H1 (cell line): ENCODE results near the gene MNS1. TPM values are rescaled to one million over a fixed set of nuclear protein-coding genes. Genes with fewer than 3 reads are reported as not detected.

ENCODE experiments used
- CTCF ChIA-PET: fragments of 300-600 bp; sonication (Branson Sonifier 250); formaldehyde crosslinking; loops from one replicate; lab custom pipeline; 2021; ENCODE audit not compliant: partially characterized antibody; lab: Charles Lee
- POLR2A ChIA-PET: fragments of 300-600 bp; sonication (Branson Sonifier 250); formaldehyde crosslinking; loops from one replicate; lab custom pipeline; 2021; ENCODE audit warnings: inconsistent platforms; ENCODE audit not compliant: partially characterized antibody; lab: Charles Lee
- DNase-seq, 2 experiments: peaks; one replicate each; pipeline versions ENCODE4 v3.0.0 to v3.0.0-alpha.2; 2010 to 2022; ENCODE audit warnings: low spot score in 2 of 2, low read depth in 1 of 2, mixed read lengths in 1 of 2
- FAIRE-seq: peaks from 2 replicates; lab custom pipeline; 2011; peaks lifted over from hg19 to GRCh38; lab: Jason Lieb, UNC
- H2AFZ ChIP-seq: 2 replicates; pipeline ENCODE4 v1.8.1; 2012; ENCODE audit warnings: low read length, inconsistent platforms
- H2AK5ac ChIP-seq: 2 replicates; pipeline ENCODE4 v1.6.1; 2013; ENCODE audit warnings: low read depth, low read length
- H2BK120ac ChIP-seq: replicated peaks from 2 replicates; pipeline ENCODE3; 2013; ENCODE audit warnings: low read depth, low read length, inconsistent platforms
- H2BK12ac ChIP-seq: 2 replicates; pipeline ENCODE4 v1.6.1; 2013; ENCODE audit warnings: low read depth, low read length
- H2BK15ac ChIP-seq: 2 replicates; pipeline ENCODE4 v1.6.1; 2013; ENCODE audit warnings: low read length
- H2BK20ac ChIP-seq: 2 replicates; pipeline ENCODE4 v1.6.1; 2013; ENCODE audit warnings: low read length
- H2BK5ac ChIP-seq: 2 replicates; pipeline ENCODE4 v1.6.1; 2013; ENCODE audit warnings: low read depth, low read length
- H3K14ac ChIP-seq: 2 replicates; pipeline ENCODE4 v1.6.1; 2013; ENCODE audit warnings: inconsistent platforms; ENCODE audit not compliant: insufficient read length
- H3K18ac ChIP-seq: 2 replicates; pipeline ENCODE4 v1.6.1; 2013; ENCODE audit warnings: low read length; ENCODE audit errors: extremely low read depth
- H3K23ac ChIP-seq: 2 replicates; pipeline ENCODE4 v1.6.1; 2013; ENCODE audit warnings: inconsistent platforms; ENCODE audit not compliant: insufficient read length
- H3K23me2 ChIP-seq: 2 replicates; pipeline ENCODE4 v1.6.1; 2013; ENCODE audit warnings: low read depth, low read length
- H3K27ac ChIP-seq: 2 replicates; pipeline ENCODE4 v1.6.1; 2011; ENCODE audit warnings: low read depth, low read length, inconsistent platforms
- H3K27me3 ChIP-seq, 4 experiments: replicated peaks in 1 of 4; 1 replicate in 1 of 4; 2 replicates in 3 of 4; pipeline versions ENCODE4 v1.6.1 to v1.8.1; 2011 to 2013; ENCODE audit warnings: low read length in 3 of 4, mild to moderate bottlenecking in 3 of 4, inconsistent platforms in 2 of 4, mixed read lengths in 2 of 4, moderate library complexity in 1 of 4; ENCODE audit not compliant: control insufficient read depth in 3 of 4, insufficient read depth in 3 of 4; ENCODE audit errors: extremely low read depth in 1 of 4
- H3K36me3 ChIP-seq, 4 experiments: 2 replicates each; pipeline versions ENCODE4 v1.6.1 to v1.8.1; 2011 to 2013; ENCODE audit warnings: mild to moderate bottlenecking in 4 of 4, low read length in 3 of 4, moderate library complexity in 2 of 4, control low read depth in 1 of 4, inconsistent platforms in 1 of 4; ENCODE audit not compliant: insufficient read depth in 4 of 4, control insufficient read depth in 2 of 4
- H3K4ac ChIP-seq: replicated peaks from 2 replicates; pipeline ENCODE3; 2013; ENCODE audit warnings: low read length, low read depth, mixed read lengths, inconsistent platforms; ENCODE audit not compliant: insufficient read length
- H3K4me1 ChIP-seq, 4 experiments: replicated peaks in 1 of 4; 1 replicate in 1 of 4; 2 replicates in 3 of 4; pipeline versions ENCODE4 v1.6.1 to v1.8.1; 2011 to 2013; ENCODE audit warnings: low read length in 3 of 4, inconsistent platforms in 2 of 4, mixed read lengths in 1 of 4; ENCODE audit not compliant: insufficient read depth in 4 of 4, control insufficient read depth in 3 of 4
- H3K4me2 ChIP-seq, 2 experiments: 2 replicates each; pipeline versions ENCODE4 v1.6.1 to v1.8.1; 2011 to 2013; ENCODE audit warnings: low read depth in 2 of 2, low read length in 2 of 2, control low read depth in 1 of 2, inconsistent platforms in 1 of 2, mild to moderate bottlenecking in 1 of 2; ENCODE audit not compliant: insufficient read depth in 1 of 2
- H3K4me3 ChIP-seq, 4 experiments: fragments of 200-600, 300-600 bp in 1 of 4; sonication (generic), shearing (Covaris generic), sonication (Bioruptor Twin) in 1 of 4; 2 replicates each; pipeline versions ENCODE4 v1.5.1 to v1.8.1; 2011 to 2016; ENCODE audit warnings: low read length in 4 of 4, low read depth in 3 of 4, control low read depth in 2 of 4, inconsistent platforms in 2 of 4, mild to moderate bottlenecking in 2 of 4, mixed read lengths in 1 of 4, moderate library complexity in 1 of 4; ENCODE audit not compliant: insufficient read depth in 2 of 4; ENCODE audit errors: extremely low read depth in 1 of 4
- H3K56ac ChIP-seq: replicated peaks from 2 replicates; pipeline ENCODE3; 2013; ENCODE audit warnings: low read depth, mild to moderate bottlenecking, mixed read lengths, low read length, inconsistent platforms; ENCODE audit not compliant: insufficient read length
- H3K79me1 ChIP-seq: 2 replicates; pipeline ENCODE4 v1.6.1; 2013; ENCODE audit warnings: low read depth, low read length, control low read depth
- H3K79me2 ChIP-seq, 2 experiments: 2 replicates each; pipeline versions ENCODE4 v1.6.1 to v1.8.1; 2012 to 2013; ENCODE audit warnings: low read length in 2 of 2, mild to moderate bottlenecking in 2 of 2, inconsistent platforms in 1 of 2; ENCODE audit not compliant: insufficient read depth in 2 of 2, control insufficient read depth in 1 of 2
- H3K9ac ChIP-seq, 4 experiments: replicated peaks in 1 of 4; 1 replicate in 1 of 4; 2 replicates in 3 of 4; pipeline versions ENCODE4 v1.6.1 to v1.8.1; 2011 to 2013; ENCODE audit warnings: low read depth in 3 of 4, low read length in 3 of 4, control low read depth in 2 of 4, mild to moderate bottlenecking in 2 of 4, moderate library complexity in 2 of 4, inconsistent platforms in 1 of 4; ENCODE audit errors: extremely low read depth in 1 of 4
- H3K9me3 ChIP-seq, 2 experiments: 2 replicates each; pipeline versions ENCODE4 v1.6.1 to v1.8.1; 2012 to 2013; ENCODE audit warnings: mild to moderate bottlenecking in 2 of 2, moderate library complexity in 2 of 2, control low read depth in 1 of 2, inconsistent platforms in 1 of 2, low read depth in 1 of 2, low read length in 1 of 2, mixed read lengths in 1 of 2; ENCODE audit not compliant: insufficient read depth in 2 of 2
- H4K20me1 ChIP-seq, 2 experiments: replicated peaks in 1 of 2; 2 replicates each; pipeline versions ENCODE3 to v1.8.1; 2011 to 2013; ENCODE audit warnings: inconsistent platforms in 2 of 2, low read length in 2 of 2, mild to moderate bottlenecking in 1 of 2; ENCODE audit not compliant: insufficient read depth in 2 of 2, control insufficient read depth in 1 of 2
- H4K5ac ChIP-seq: 2 replicates; pipeline ENCODE4 v1.6.1; 2013; ENCODE audit warnings: low read length, low read depth, mixed read lengths, inconsistent platforms; ENCODE audit not compliant: insufficient read length
- H4K8ac ChIP-seq: 2 replicates; pipeline ENCODE4 v1.8.0; 2013; ENCODE audit warnings: mild to moderate bottlenecking, moderate library complexity, low read length, inconsistent platforms; ENCODE audit not compliant: insufficient read depth; ENCODE audit errors: extremely low read depth
- H4K91ac ChIP-seq: replicated peaks from 2 replicates; pipeline ENCODE3; 2013; ENCODE audit warnings: low read length, mixed read lengths, inconsistent platforms; ENCODE audit not compliant: insufficient read length
- ASH2L ChIP-seq: fragments of 200-600, 300-600 bp; sonication (generic); IDR thresholded peaks from one replicate; pipeline ENCODE4 v1.7.1; 2017; ENCODE audit warnings: low read length
- CBX5 ChIP-seq: fragments of 300-800, 300-1000 bp; sonication (generic); IDR thresholded peaks from 2 replicates; pipeline ENCODE4 v1.7.1; 2016; ENCODE audit warnings: antibody characterized with exemption, low read length, low read depth
- CHD1 ChIP-seq: IDR thresholded peaks from 2 replicates; pipeline ENCODE4 v1.6.1; 2012; ENCODE audit warnings: low read depth, low read length, improper control_type of control experiment
- CTBP2 ChIP-seq: IDR thresholded peaks from 2 replicates; pipeline ENCODE4 v1.7.0; 2011; ENCODE audit warnings: borderline replicate concordance, mild to moderate bottlenecking, moderate library complexity, mixed read lengths, low read length; ENCODE audit not compliant: insufficient read depth, insufficient read length
- CTCF ChIP-seq, 3 experiments: IDR thresholded peaks; 1 replicate in 2 of 3; 2 replicates in 1 of 3; pipeline versions ENCODE4 v1.5.1 to v1.6.1; 2011; ENCODE audit warnings: low read length in 3 of 3, mild to moderate bottlenecking in 3 of 3, inconsistent platforms in 2 of 3, low read depth in 1 of 3, moderate library complexity in 1 of 3; ENCODE audit not compliant: insufficient read depth in 1 of 3; ENCODE audit errors: control extremely low read depth in 1 of 3
- EZH2 ChIP-seq: fragments of 200-600 bp; sonication (generic); IDR thresholded peaks from 2 replicates; pipeline ENCODE4 v1.7.1; 2012; ENCODE audit warnings: low read depth, mild to moderate bottlenecking, moderate library complexity, low read length, inconsistent platforms; ENCODE audit not compliant: severe bottlenecking
- GABPA ChIP-seq: IDR thresholded peaks from 2 replicates; pipeline ENCODE4 v1.6.1; 2011; ENCODE audit warnings: mild to moderate bottlenecking, low read length, moderate library complexity, borderline replicate concordance; ENCODE audit not compliant: insufficient read depth
- RAD21 ChIP-seq, 2 experiments: IDR thresholded peaks in 1 of 2; conservative IDR thresholded peaks in 1 of 2; 2 replicates each; pipeline ENCODE4 v1.6.1; 2011; ENCODE audit warnings: low read depth in 2 of 2, low read length in 2 of 2, improper control_type of control experiment in 1 of 2, inconsistent platforms in 1 of 2, mild to moderate bottlenecking in 1 of 2, moderate library complexity in 1 of 2
- TBP ChIP-seq: IDR thresholded peaks from 2 replicates; pipeline ENCODE4 v1.6.1; 2011; ENCODE audit warnings: low read depth, low read length, improper control_type of control experiment
- TCF12 ChIP-seq: IDR thresholded peaks from 2 replicates; pipeline ENCODE4 v1.6.1; 2011; ENCODE audit warnings: low read depth, mild to moderate bottlenecking, low read length
- ZNF274 ChIP-seq: IDR thresholded peaks from 2 replicates; pipeline ENCODE4 v1.7.0; 2012; ENCODE audit warnings: low read length, borderline replicate concordance; ENCODE audit errors: extremely low read depth
- WGBS, 2 experiments: shearing (Covaris generic) in 1 of 2; methylation state at CpG; one replicate each; pipeline versions ENCODE4 v1.1.6 to v1.1.7; 2013 to 2015; ENCODE audit warnings: low lambda C conversion rate in 2 of 2, mixed read lengths in 2 of 2, inconsistent platforms in 1 of 2, low coverage in 1 of 2, missing lambda C conversion rate in 1 of 2; ENCODE audit not compliant: insufficient replicate concordance in 2 of 2, insufficient coverage in 1 of 2, insufficient read length in 1 of 2; ENCODE audit errors: extremely low coverage in 1 of 2, missing lambda C conversion rate in 1 of 2; 5-methylcytosine and 5-hydroxymethylcytosine counted together
- polyA plus RNA-seq, 7 experiments: library from polyadenylated mRNA; depleted of rRNA in 3 of 7; stranded (reverse) in 5 of 7; unstranded in 2 of 7; fragments of >200 nt in 5 of 7; fragments of 200-250 nt in 2 of 7; gene quantifications; 1 replicate in 5 of 7; 2 replicates in 1 of 7; 4 replicates in 1 of 7; pipeline versions ENCODE4 v1.2.1 to v1.2.3, GENCODE V29; 2011 to 2013; ENCODE audit warnings: missing spikeins in 2 of 7, mixed read lengths in 2 of 7
- total RNA-seq: library from RNA; stranded (reverse); fragmentation: NEBNext Ultra II Directional; extraction: Animal tissue kit (Norgen Biotek cat#: 25700); gene quantifications from 2 replicates; pipeline ENCODE4 v1.2.1, GENCODE V29; 2021

The MNS1 gene
- total and polyA plus RNA-seq, 2 of the 8 experiments (the other 6 are each of a cell fraction or from before 2014, with no cell fraction given): 0.57 TPM; not detected in 1

GRCh38 chr15:56490461-56490860 lies 25.5 kb upstream of the MNS1 start:
- Histone ChIP-seq H4K8ac (no peak overlapping the region), H2BK5ac (no peak overlapping the region), H3K9me3 (peaks cover 7 to 9% of the 10 kb centered on the region in 2 experiments; a peak in 3 of 4 replicates), H2BK120ac (no peak overlapping the region), H3K23ac (no peak overlapping the region), H3K4me3 (no peak overlapping the region), H3K23me2 (no peaks in the 10 kb centered on the region), H3K27me3 (no peaks in the 10 kb centered on the region), H2AK5ac (no peak overlapping the region), H3K14ac (no peak overlapping the region), H4K5ac (no peak overlapping the region), H2BK20ac (no peak overlapping the region), H3K9ac (no peak overlapping the region), H3K27ac (no peak overlapping the region), H3K4me1 (no peaks in the 10 kb centered on the region), H3K79me2 (no peaks in the 10 kb centered on the region), H3K18ac (no peak overlapping the region), H2BK12ac (no peak overlapping the region), H3K36me3 (no peaks in the 10 kb centered on the region), H3K4me2 (no peak overlapping the region), H4K20me1 (no peaks in the 10 kb centered on the region), H3K79me1 (no peaks in the 10 kb centered on the region), H4K91ac (no peak overlapping the region), H2BK15ac (no peak overlapping the region), H3K4ac (no peak overlapping the region), H2AFZ (no peak overlapping the region), H3K56ac (no peak overlapping the region)
- POLR2A ChIA-PET: interaction anchor here (0.7 kb wide), 1 partner anchor 730 kb away, joined by 3 read pairs; no protein-coding TSS in a partner anchor
- DNase-seq (no peak), FAIRE-seq (no peak)
- 100% methylated on average over 1 of the region's 1 CpG; no CpG with 5 or more reads in 1 of the 2 experiments for WGBS, 2 experiments
- CTCF ChIA-PET: interaction anchor here (0.6 to 9.0 kb wide), 31 partner anchors 8 to 1036 kb away, joined by 3 to 113 read pairs (median 4); partner anchors contain the start of gene MNS1
- TF ChIP-seq EZH2: no peak
- no peak for TF ChIP-seq CTBP2
- no peak for TF ChIP-seq GABPA
- no peak for TF ChIP-seq TCF12
- TF ChIP-seq ASH2L: no peak
- no peak for TF ChIP-seq ZNF274
- TF ChIP-seq TBP: no peak
- TF ChIP-seq CBX5: no peak
- TF ChIP-seq CHD1: no peak
- TF ChIP-seq RAD21 (IDR thresholded peaks at IDR 0.05 in 1 of 2, conservative IDR thresholded peaks at IDR 0.05 in 1 of 2; ENCODE audit: low read depth in 2 of 2, low read length in 2 of 2): no peak
- TF ChIP-seq CTCF (IDR thresholded peaks at IDR 0.05; ENCODE audit: control extremely low read depth in 1 of 3, insufficient read depth in 1 of 3, low read depth in 1 of 3, low read length in 3 of 3): no peak
